Suprapubic skin (tissue), 4 donors: ENCODE measurements around the gene CMSS1.

Experiments used
- CTCF ChIP-seq, 2 donors: fragments of 200-600 bp in 1 of 2; fragments of 450-650 bp in 1 of 2; sonication (generic) in 1 of 2; IDR thresholded peaks; one replicate each; pipeline ENCODE4 v1.5.1; 2016 to 2019; ENCODE audit warnings: antibody characterized with exemption in 2 of 2, mild to moderate bottlenecking in 1 of 2, moderate library complexity in 1 of 2
- EP300 ChIP-seq: sonication (generic); formaldehyde crosslinking; IDR thresholded peaks from one replicate; pipeline ENCODE4 v1.6.1; 2017; ENCODE audit warnings: antibody characterized with exemption
- POLR2A ChIP-seq, 2 donors: fragments of 450-650 bp; IDR thresholded peaks; one replicate each; pipeline ENCODE4 v1.6.1; 2017; ENCODE audit warnings: antibody characterized with exemption in 2 of 2, mild to moderate bottlenecking in 2 of 2, moderate library complexity in 2 of 2
- POLR2AphosphoS5 ChIP-seq, 3 donors: sonication (generic); formaldehyde crosslinking; IDR thresholded peaks; one replicate each; pipeline ENCODE4 v1.6.1; 2017; ENCODE audit warnings: antibody characterized with exemption in 3 of 3

GRCh38 chr3:100009276-100010086, 191.8 kb downstream of the CMSS1 start:
- TF ChIP-seq EP300 (no peak), CTCF (IDR thresholded peaks at IDR 0.05) (no peak), POLR2A (IDR thresholded peaks at IDR 0.05) (no peak), POLR2AphosphoS5 (IDR thresholded peaks at IDR 0.05) (no peak)
